OCI-LY3 (cell line): Measurements from ENCODE around the gene USP17L27.
"Not testable (repeated sequence)": the region's sequence is repeated elsewhere in the genome, so short reads cannot be mapped to it uniquely, and the experiment has no call there.

Experiments
- CTCF ChIP-seq: fragments of 200-600, 300-600 bp; sonication (generic); IDR thresholded peaks from 2 replicates; pipeline ENCODE4 v1.5.1; 2014; ENCODE audit warnings: antibody characterized with exemption, low read length, low read depth
- EZH2phosphoT487 ChIP-seq: fragments of 200-600 bp; shearing (Covaris generic); IDR thresholded peaks from 2 replicates; pipeline ENCODE4 v1.6.1; 2018; ENCODE audit warnings: antibody characterized with exemption, mixed run types, low read depth

DNA sequence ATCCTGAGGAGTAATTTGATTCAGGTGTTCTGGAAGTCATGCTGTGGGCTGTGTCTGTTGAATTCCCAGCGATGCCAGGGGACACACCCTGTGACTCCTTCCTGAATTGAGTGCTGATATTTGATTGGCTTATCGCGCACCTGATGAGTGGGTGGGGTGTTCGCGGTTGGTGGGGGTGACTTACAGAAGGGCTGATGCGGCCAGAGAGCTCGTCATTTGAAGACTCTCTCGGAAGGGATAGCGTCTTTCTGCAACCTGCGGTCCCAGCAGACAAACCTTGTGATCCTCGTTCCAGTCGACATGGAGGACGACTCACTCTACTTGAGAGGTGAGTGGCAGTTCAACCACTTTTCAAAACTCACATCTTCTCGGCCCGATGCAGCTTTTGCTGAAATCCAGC, 18.9 kb downstream of the USP17L27 start, which contains the start of gene USP17L30:
- TF ChIP-seq CTCF, EZH2phosphoT487: not testable (repeated sequence)
